H1 (cell line): ENCODE data around the gene PPP4R4. TPM values are rescaled to one million over a fixed set of nuclear protein-coding genes. Genes with fewer than 3 reads are reported as not detected.

Source experiments
- BACH1 ChIP-seq: IDR thresholded peaks from 2 replicates; pipeline ENCODE4 v1.6.1; 2012; ENCODE audit warnings: low read length, improper control_type of control experiment
- BRCA1 ChIP-seq: IDR thresholded peaks from 2 replicates; pipeline ENCODE4 v1.6.1; 2012; ENCODE audit warnings: low read depth, low read length, improper control_type of control experiment
- CHD7 ChIP-seq: fragments of 300-600 bp; sonication (generic); IDR thresholded peaks from 2 replicates; pipeline ENCODE4 v1.7.1; 2012; ENCODE audit warnings: low read length, moderate library complexity, mild to moderate bottlenecking, inconsistent platforms; ENCODE audit not compliant: insufficient replicate concordance
- EZH2 ChIP-seq: fragments of 200-600 bp; sonication (generic); IDR thresholded peaks from 2 replicates; pipeline ENCODE4 v1.7.1; 2012; ENCODE audit warnings: low read depth, mild to moderate bottlenecking, moderate library complexity, low read length, inconsistent platforms; ENCODE audit not compliant: severe bottlenecking
- GABPA ChIP-seq: IDR thresholded peaks from 2 replicates; pipeline ENCODE4 v1.6.1; 2011; ENCODE audit warnings: mild to moderate bottlenecking, low read length, moderate library complexity, borderline replicate concordance; ENCODE audit not compliant: insufficient read depth
- HDAC6 ChIP-seq: IDR thresholded peaks from one replicate; pipeline ENCODE4 v1.7.1; 2012; ENCODE audit warnings: low read depth, mild to moderate bottlenecking, inconsistent platforms, low read length, moderate library complexity
- NANOG ChIP-seq: IDR thresholded peaks from 2 replicates; pipeline ENCODE4 v1.6.1; 2011; ENCODE audit warnings: low read length, low read depth, mild to moderate bottlenecking, inconsistent platforms; ENCODE audit not compliant: insufficient read depth, poor library complexity, severe bottlenecking
- RFX5 ChIP-seq: IDR thresholded peaks from 2 replicates; pipeline ENCODE4 v1.6.1; 2011; ENCODE audit warnings: low read depth, low read length, improper control_type of control experiment, borderline replicate concordance
- RXRA ChIP-seq: IDR thresholded peaks from 2 replicates; pipeline ENCODE4 v1.6.1; 2011; ENCODE audit warnings: low read depth, mild to moderate bottlenecking, low read length, moderate library complexity; ENCODE audit not compliant: insufficient read depth
- SP2 ChIP-seq: IDR thresholded peaks from 2 replicates; pipeline ENCODE4 v1.6.1; 2012; ENCODE audit warnings: mild to moderate bottlenecking, low read length, inconsistent platforms
- polyA plus RNA-seq, 7 experiments: library from polyadenylated mRNA; depleted of rRNA in 3 of 7; stranded (reverse) in 5 of 7; unstranded in 2 of 7; fragments of >200 nt in 5 of 7; fragments of 200-250 nt in 2 of 7; gene quantifications; 1 replicate in 5 of 7; 2 replicates in 1 of 7; 4 replicates in 1 of 7; pipeline versions ENCODE4 v1.2.1 to v1.2.3, GENCODE V29; 2011 to 2013; ENCODE audit warnings: missing spikeins in 2 of 7, mixed read lengths in 2 of 7
- total RNA-seq: library from RNA; stranded (reverse); fragmentation: NEBNext Ultra II Directional; extraction: Animal tissue kit (Norgen Biotek cat#: 25700); gene quantifications from 2 replicates; pipeline ENCODE4 v1.2.1, GENCODE V29; 2021

Gene PPP4R4
- total and polyA plus RNA-seq, 2 of the 8 experiments (the other 6 are each of a cell fraction or from before 2014, with no cell fraction given): 3.3 to 9.6 TPM

GRCh38 chr14:94161058-94161457 is 13.1 kb upstream of the PPP4R4 start (continued):
- no peak for TF ChIP-seq HDAC6
- TF ChIP-seq NANOG: no peak
- TF ChIP-seq RXRA: no peak
- no peak for TF ChIP-seq GABPA
- TF ChIP-seq BACH1: no peak
- TF ChIP-seq BRCA1: no peak
- no peak for TF ChIP-seq RFX5
- TF ChIP-seq CHD7: no peak
- no peak for TF ChIP-seq EZH2
- TF ChIP-seq SP2: no peak
